ENCODE results near the gene VAMP3. TPM values are rescaled to one million over a fixed set of nuclear protein-coding genes. Genes with fewer than 3 reads are reported as not detected.

Gene VAMP3
- total RNA-seq, 1 donor from 2014 or later = 89.4 TPM

- no peak for TF ChIP-seq CTCF (conservative IDR thresholded peaks at IDR 0.05; ENCODE audit: low read depth, low read length)
- no peak overlapping the region for H3K4me3 ChIP-seq (ENCODE audit: low read depth, low read length)
- no peak for DNase-seq (ENCODE audit: low read depth)
Observed at GRCh38 chr1:7749126-7749525, 22.0 kb upstream of the VAMP3 start.

- no peak for TF ChIP-seq CTCF (conservative IDR thresholded peaks at IDR 0.05; ENCODE audit: low read depth, low read length)
- no peak for DNase-seq (ENCODE audit: low read depth)
- no peak overlapping the region for H3K4me3 ChIP-seq (ENCODE audit: low read depth, low read length)
Observed at GRCh38 chr1:7751174-7751573, 19.9 kb upstream of the VAMP3 start.

GRCh38 chr1:7752512-7753417 is 18.3 kb upstream of the VAMP3 start:
- no peak for DNase-seq (ENCODE audit: low read depth)
- TF ChIP-seq CTCF (conservative IDR thresholded peaks at IDR 0.05; ENCODE audit: low read depth, low read length) = peak; percentile 83
- peak overlapping the region; percentile 48 for H3K4me3 ChIP-seq (ENCODE audit: low read depth, low read length)

GRCh38 chr1:7753641-7754040 is 17.5 kb upstream of the VAMP3 start:
- no peak for TF ChIP-seq CTCF (conservative IDR thresholded peaks at IDR 0.05; ENCODE audit: low read depth, low read length)
- H3K4me3 ChIP-seq (ENCODE audit: low read depth, low read length) = no peak overlapping the region
- DNase-seq (ENCODE audit: low read depth) = no peak

GRCh38 chr1:7754234-7754633 is 16.9 kb upstream of the VAMP3 start:
- no peak for TF ChIP-seq CTCF (conservative IDR thresholded peaks at IDR 0.05; ENCODE audit: low read depth, low read length)
- no peak overlapping the region for H3K4me3 ChIP-seq (ENCODE audit: low read depth, low read length)
- DNase-seq (ENCODE audit: low read depth) = no peak

- DNase-seq (ENCODE audit: low read depth) = no peak
- TF ChIP-seq CTCF (conservative IDR thresholded peaks at IDR 0.05; ENCODE audit: low read depth, low read length) = peak; percentile 33
- H3K4me3 ChIP-seq (ENCODE audit: low read depth, low read length) = no peak overlapping the region
Observed at GRCh38 chr1:7755448-7755847, 15.6 kb upstream of the VAMP3 start.

GRCh38 chr1:7760245-7760644 is 10.9 kb upstream of the VAMP3 start:
- no peak for TF ChIP-seq CTCF (conservative IDR thresholded peaks at IDR 0.05; ENCODE audit: low read depth, low read length)
- H3K4me3 ChIP-seq (ENCODE audit: low read depth, low read length) = no peak overlapping the region
- DNase-seq (ENCODE audit: low read depth) = no peak

Measured in epithelial cell of proximal tubule (primary cell).